Lower lobe of right lung (tissue), 2 donors: ENCODE data around the gene SIPA1. TPM values are rescaled to one million over a fixed set of nuclear protein-coding genes. Genes with fewer than 3 reads are reported as not detected.

Experiments
- ATAC-seq, 2 donors: fragments of 200-7000 bp; cut with Tn5 transposase; one replicate each; pipeline ENCODE4 v1.9.1; 2020 to 2022; ENCODE audit warnings: mild to moderate bottlenecking in 2 of 2, moderate library complexity in 2 of 2
- DNase-seq: peaks from one replicate; pipeline ENCODE4 v3.0.0-alpha.2; 2020
- H3K27ac ChIP-seq: fragments of 200-600 bp; one replicate; pipeline ENCODE4 v1.8.0; 2022
- H3K27me3 ChIP-seq: fragments of 200-600 bp; one replicate; pipeline ENCODE4 v1.8.0; 2022; ENCODE audit warnings: low read depth
- H3K36me3 ChIP-seq: fragments of 200-600 bp; one replicate; pipeline ENCODE4 v1.8.0; 2022; ENCODE audit warnings: mild to moderate bottlenecking
- H3K4me1 ChIP-seq: fragments of 200-600 bp; one replicate; pipeline ENCODE4 v1.8.0; 2022
- H3K4me3 ChIP-seq: fragments of 200-600 bp; one replicate; pipeline ENCODE4 v1.8.0; 2022; ENCODE audit warnings: mild to moderate bottlenecking
- H3K9me3 ChIP-seq: fragments of 200-600 bp; one replicate; pipeline ENCODE4 v1.8.0; 2022
- CTCF ChIP-seq: fragments of 200-600 bp; IDR thresholded peaks from one replicate; pipeline ENCODE4 v1.8.0; 2022; ENCODE audit warnings: antibody characterized with exemption, mild to moderate bottlenecking
- intact Hi-C: fragments of 100-400 bp; cut with DNase I; formaldehyde crosslinking; loops from one replicate; pipeline ENCODE4 v1.11.0; 2022
- total RNA-seq: library from RNA; stranded (reverse); fragmentation: NEBNext Ultra II Directional; extraction: Animal tissue kit (Norgen Biotek cat#: 25700); gene quantifications from one replicate; pipeline ENCODE4 v1.2.1, GENCODE V29; 2021
- donor health status: DM: no; HTN: yes; CAD: no; lungs with severe emphysema.

SIPA1 gene
- total RNA-seq, 1 donor from 2014 or later = 102 TPM

GRCh38 chr11:65650547-65651338 lies 12.8 kb downstream of the SIPA1 start:
- Histone ChIP-seq H3K27ac (peak overlapping the region; percentile 96), H3K9me3 (no peaks in the 10 kb centered on the region), H3K4me1 (peaks cover 52% of the 10 kb centered on the region), H3K36me3 (peaks cover 73% of the 10 kb centered on the region), H3K27me3 (no peaks in the 10 kb centered on the region), H3K4me3 (no peak overlapping the region)
- ATAC-seq = no peak
- intact Hi-C loops = no loop called here
- DNase-seq = no peak
- no peak for TF ChIP-seq CTCF

GRCh38 chr11:65651339-65651588 lies 13.4 kb downstream of the SIPA1 start:
- ATAC-seq (no peak), DNase-seq (no peak)
- TF ChIP-seq CTCF = no peak
- H3K27ac ChIP-seq = peak overlapping the region; percentile 96
- H3K4me1 ChIP-seq = peaks cover 52% of the 10 kb centered on the region
- H3K9me3 ChIP-seq = no peaks in the 10 kb centered on the region
- no peak overlapping the region for H3K4me3 ChIP-seq
- H3K27me3 ChIP-seq = no peaks in the 10 kb centered on the region
- H3K36me3 ChIP-seq = peaks cover 73% of the 10 kb centered on the region
- intact Hi-C loops = no loop called here

GRCh38 chr11:65651589-65652510 lies 13.9 kb downstream of the SIPA1 start:
- Histone ChIP-seq H3K36me3 (peaks cover 75% of the 10 kb centered on the region), H3K4me1 (peaks cover 52% of the 10 kb centered on the region), H3K27me3 (no peaks in the 10 kb centered on the region), H3K9me3 (no peaks in the 10 kb centered on the region), H3K27ac (peak overlapping the region; percentile 96), H3K4me3 (peak overlapping the region; percentile 70)
- TF ChIP-seq CTCF = no peak
- ATAC-seq = peak; percentile 0 to 2
- intact Hi-C loops = no loop called here
- DNase-seq = peak; percentile 75

- peaks cover 52% of the 10 kb centered on the region for H3K4me1 ChIP-seq
- peaks cover 78% of the 10 kb centered on the region for H3K36me3 ChIP-seq
- no peaks in the 10 kb centered on the region for H3K9me3 ChIP-seq
- intact Hi-C loops = no loop called here
- peak overlapping the region; percentile 96 for H3K27ac ChIP-seq
- ATAC-seq = peak; percentile 96
- H3K4me3 ChIP-seq = peak overlapping the region; percentile 70
- H3K27me3 ChIP-seq = no peaks in the 10 kb centered on the region
- no peak for TF ChIP-seq CTCF
- peak; percentile 96 for DNase-seq
These were observed 14.8 kb downstream of the SIPA1 start for GRCh38 chr11:65652511-65653228.
